ENCODE results near the gene AFF4. TPM values are rescaled to one million over a fixed set of nuclear protein-coding genes. Genes with fewer than 3 reads are reported as not detected.

AFF4 gene
- polyA plus RNA-seq, 1 donor from 2014 or later = 60.6 TPM

GRCh38 chr5:132941331-132941730 lies 22.1 kb downstream of the AFF4 start:
- H3K9me2 ChIP-seq (ENCODE audit: insufficient read depth, low read length) = no peaks in the 10 kb centered on the region
- H3K36me3 ChIP-seq (ENCODE audit: insufficient read depth, low read length) = no peaks in the 10 kb centered on the region
- H2AFZ ChIP-seq (ENCODE audit: low read depth, low read length) = no peak overlapping the region
- no peak for TF ChIP-seq POLR2AphosphoS5 (IDR thresholded peaks at IDR 0.05)
- TF ChIP-seq MXI1 (conservative IDR thresholded peaks at IDR 0.05; ENCODE audit: poor library complexity, severe bottlenecking) = no peak
- no peak for TF ChIP-seq SMC3 (conservative IDR thresholded peaks at IDR 0.05; ENCODE audit: poor library complexity)
- TF ChIP-seq EP300 (conservative IDR thresholded peaks at IDR 0.05; ENCODE audit: poor library complexity, severe bottlenecking) = no peak
- no peak for TF ChIP-seq TAF1 (IDR thresholded peaks at IDR 0.05; ENCODE audit: low read depth)
- no peak for TF ChIP-seq REST (IDR thresholded peaks at IDR 0.05; ENCODE audit: borderline replicate concordance)
- TF ChIP-seq EZH2 (IDR thresholded peaks at IDR 0.05; ENCODE audit: borderline replicate concordance, insufficient read depth, low read length, poor library complexity, severe bottlenecking) = no peak
- TF ChIP-seq CTCF (IDR thresholded peaks at IDR 0.05; ENCODE audit: poor library complexity, severe bottlenecking) = no peak
- H3K79me2 ChIP-seq (replicated peaks; ENCODE audit: insufficient read depth, low read length) = peaks cover 73% of the 10 kb centered on the region
- no peak overlapping the region for H3K9ac ChIP-seq (ENCODE audit: low read length)
- no peaks in the 10 kb centered on the region for H3K27me3 ChIP-seq (ENCODE audit: insufficient read depth, low read depth, low read length)
- no peak overlapping the region for H3K4me3 ChIP-seq (ENCODE audit: low read length)
- peaks cover 4% of the 10 kb centered on the region for H4K20me1 ChIP-seq (ENCODE audit: insufficient read depth)
- no peak overlapping the region for H3K4me2 ChIP-seq (ENCODE audit: low read length)
- H3F3A ChIP-seq (ENCODE audit: insufficient read depth, low read length, poor library complexity, severe bottlenecking) = no peaks in the 10 kb centered on the region
- no peaks in the 10 kb centered on the region for H3K9me3 ChIP-seq (ENCODE audit: low read length)
- H3K27ac ChIP-seq (ENCODE audit: low read length) = no peak overlapping the region

- Histone ChIP-seq H3K79me2 (replicated peaks; ENCODE audit: insufficient read depth, low read length) (peaks cover 27% of the 10 kb centered on the region), H3K9me2 (ENCODE audit: insufficient read depth, low read length) (no peaks in the 10 kb centered on the region), H3K4me3 (ENCODE audit: low read length) (no peak overlapping the region), H3K36me3 (ENCODE audit: insufficient read depth, low read length) (peaks cover 19% of the 10 kb centered on the region), H3K9ac (ENCODE audit: low read length) (no peak overlapping the region), H3F3A (ENCODE audit: insufficient read depth, low read length, poor library complexity, severe bottlenecking) (no peaks in the 10 kb centered on the region), H2AFZ (ENCODE audit: low read depth, low read length) (no peak overlapping the region), H3K9me3 (ENCODE audit: low read length) (no peaks in the 10 kb centered on the region), H4K20me1 (ENCODE audit: insufficient read depth) (no peaks in the 10 kb centered on the region), H3K4me2 (ENCODE audit: low read length) (no peak overlapping the region), H3K27me3 (ENCODE audit: insufficient read depth, low read depth, low read length) (no peaks in the 10 kb centered on the region), H3K27ac (ENCODE audit: low read length) (no peak overlapping the region)
- TF ChIP-seq TAF1 (IDR thresholded peaks at IDR 0.05; ENCODE audit: low read depth) = no peak
- no peak for TF ChIP-seq REST (IDR thresholded peaks at IDR 0.05; ENCODE audit: borderline replicate concordance)
- no peak for TF ChIP-seq EP300 (conservative IDR thresholded peaks at IDR 0.05; ENCODE audit: poor library complexity, severe bottlenecking)
- no peak for TF ChIP-seq RAD21 (conservative IDR thresholded peaks at IDR 0.05)
- TF ChIP-seq CTCF (IDR thresholded peaks at IDR 0.05; ENCODE audit: poor library complexity, severe bottlenecking) = no peak
- no peak for TF ChIP-seq POLR2AphosphoS5 (IDR thresholded peaks at IDR 0.05)
- no peak for TF ChIP-seq EZH2 (IDR thresholded peaks at IDR 0.05; ENCODE audit: borderline replicate concordance, insufficient read depth, low read length, poor library complexity, severe bottlenecking)
- no peak for TF ChIP-seq MXI1 (conservative IDR thresholded peaks at IDR 0.05; ENCODE audit: poor library complexity, severe bottlenecking)
- TF ChIP-seq SMC3 (conservative IDR thresholded peaks at IDR 0.05; ENCODE audit: poor library complexity) = no peak
Measured at GRCh38 chr5:132928062-132928407, 35.4 kb downstream of the AFF4 start.

All from neural cell (in vitro differentiated cells).